H9 (cell line): ENCODE data around the gene XRCC2. TPM values are rescaled to one million over a fixed set of nuclear protein-coding genes. Genes with fewer than 3 reads are reported as not detected.
"Not testable (repeated sequence)": the region's sequence is repeated elsewhere in the genome, so short reads cannot be mapped to it uniquely, and the experiment has no call there.

ENCODE experiments used
- DNase-seq: peaks from one replicate; pipeline ENCODE4 v3.0.0-alpha.2; 2017
- H2AFZ ChIP-seq: one replicate; pipeline ENCODE4 v1.6.1; 2013; ENCODE audit warnings: mild to moderate bottlenecking, low read length, control low read depth, moderate library complexity
- H2AK5ac ChIP-seq: 2 replicates; pipeline ENCODE4 v1.6.1; 2013; ENCODE audit warnings: low read length, control low read depth, mixed read lengths; ENCODE audit not compliant: insufficient read length
- H2BK120ac ChIP-seq: one replicate; pipeline ENCODE4 v1.6.1; 2013; ENCODE audit warnings: low read depth, mild to moderate bottlenecking, low read length, control low read depth, inconsistent platforms; ENCODE audit not compliant: poor library complexity, severe bottlenecking
- H2BK12ac ChIP-seq: 2 replicates; pipeline ENCODE4 v1.6.1; 2013; ENCODE audit warnings: low read length, control low read depth, mixed read lengths, low read depth; ENCODE audit not compliant: insufficient read length
- H2BK15ac ChIP-seq: 2 replicates; pipeline ENCODE4 v1.6.1; 2013; ENCODE audit warnings: low read depth, low read length, control low read depth
- H2BK20ac ChIP-seq: one replicate; pipeline ENCODE4 v1.6.1; 2013; ENCODE audit warnings: low read depth, mild to moderate bottlenecking, low read length, control low read depth, inconsistent platforms; ENCODE audit not compliant: poor library complexity, severe bottlenecking
- H2BK5ac ChIP-seq: 2 replicates; pipeline ENCODE4 v1.6.1; 2013; ENCODE audit warnings: low read length, control low read depth, mixed read lengths; ENCODE audit not compliant: insufficient read length
- H3K14ac ChIP-seq: 2 replicates; pipeline ENCODE4 v1.6.1; 2013; ENCODE audit warnings: low read length, control low read depth; ENCODE audit not compliant: insufficient read depth
- H3K18ac ChIP-seq: 2 replicates; pipeline ENCODE4 v1.6.1; 2013; ENCODE audit warnings: low read depth, mild to moderate bottlenecking, mixed read lengths, low read length, control low read depth; ENCODE audit not compliant: insufficient read length
- H3K23ac ChIP-seq: 2 replicates; pipeline ENCODE4 v1.6.1; 2013; ENCODE audit warnings: low read length, control low read depth, mixed read lengths, low read depth; ENCODE audit not compliant: insufficient read length
- H3K23me2 ChIP-seq: 2 replicates; pipeline ENCODE4 v1.6.1; 2013; ENCODE audit warnings: low read depth, mild to moderate bottlenecking, mixed read lengths, low read length, control low read depth; ENCODE audit not compliant: insufficient read length, poor library complexity, severe bottlenecking
- H3K27ac ChIP-seq: 2 replicates; pipeline ENCODE4 v1.5.1; 2013; ENCODE audit warnings: low read length, control low read depth, mixed read lengths, low read depth; ENCODE audit not compliant: insufficient read length
- H3K27me3 ChIP-seq: 2 replicates; pipeline ENCODE4 v1.6.1; 2013; ENCODE audit warnings: low read length, control low read depth, inconsistent platforms; ENCODE audit not compliant: insufficient read depth
- H3K4ac ChIP-seq: 2 replicates; pipeline ENCODE4 v1.6.1; 2013; ENCODE audit warnings: low read depth, mild to moderate bottlenecking, control low read depth, inconsistent platforms, low read length, moderate library complexity
- H3K4me1 ChIP-seq: 2 replicates; pipeline ENCODE4 v1.6.1; 2013; ENCODE audit warnings: low read length, control low read depth, inconsistent platforms; ENCODE audit not compliant: insufficient read depth
- H3K4me2 ChIP-seq: 2 replicates; pipeline ENCODE4 v1.6.1; 2013; ENCODE audit warnings: low read length, control low read depth, mixed read lengths; ENCODE audit not compliant: insufficient read length, insufficient read depth
- H3K56ac ChIP-seq: 2 replicates; pipeline ENCODE4 v1.6.1; 2013; ENCODE audit warnings: low read depth, mild to moderate bottlenecking, mixed read lengths, low read length, control low read depth; ENCODE audit not compliant: insufficient read length
- H3K79me1 ChIP-seq: 2 replicates; pipeline ENCODE4 v1.6.1; 2013; ENCODE audit warnings: low read depth, mild to moderate bottlenecking, moderate library complexity, low read length, control low read depth, inconsistent platforms; ENCODE audit not compliant: insufficient read depth, poor library complexity, severe bottlenecking
- H3K79me2 ChIP-seq: 2 replicates; pipeline ENCODE4 v1.6.1; 2013; ENCODE audit warnings: low read length, control low read depth, inconsistent platforms; ENCODE audit not compliant: insufficient read depth
- H3K9ac ChIP-seq: 2 replicates; pipeline ENCODE4 v1.6.1; 2013; ENCODE audit warnings: low read length, control low read depth, mixed read lengths; ENCODE audit not compliant: insufficient read length; ENCODE audit errors: extremely low read depth
- H3K9me3 ChIP-seq: one replicate; pipeline ENCODE4 v1.6.1; 2013; ENCODE audit warnings: low read depth, low read length, inconsistent platforms; ENCODE audit not compliant: control insufficient read depth
- H3T11ph ChIP-seq: one replicate; pipeline ENCODE4 v1.6.1; 2013; ENCODE audit warnings: mild to moderate bottlenecking, low read length, control low read depth, inconsistent platforms
- H4K20me1 ChIP-seq: one replicate; pipeline ENCODE4 v1.6.1; 2013; ENCODE audit not compliant: control insufficient read depth, insufficient read length, insufficient read depth
- H4K5ac ChIP-seq: 2 replicates; pipeline ENCODE4 v1.6.1; 2013; ENCODE audit warnings: low read depth, mild to moderate bottlenecking, mixed read lengths, low read length, control low read depth; ENCODE audit not compliant: insufficient read length
- H4K8ac ChIP-seq: replicated peaks from 2 replicates; pipeline ENCODE4 v1.6.1; 2013; ENCODE audit warnings: low read length, control low read depth, mixed read lengths, low read depth; ENCODE audit not compliant: insufficient read length
- H4K91ac ChIP-seq: 2 replicates; pipeline ENCODE4 v1.6.1; 2013; ENCODE audit warnings: low read depth, mild to moderate bottlenecking, moderate library complexity, mixed read lengths, low read length, control low read depth; ENCODE audit not compliant: insufficient read length
- H3K27ac Mint-ChIP-seq, 3 experiments: 2 replicates in 2 of 3; 3 replicates in 1 of 3; pipeline ENCODE4 v1.8.0; 2020 to 2021; ENCODE audit warnings: mixed read lengths in 3 of 3, mild to moderate bottlenecking in 1 of 3, moderate library complexity in 1 of 3
- H3K27me3 Mint-ChIP-seq: 2 replicates; pipeline ENCODE4 v1.8.0; 2021; ENCODE audit warnings: low read depth, mild to moderate bottlenecking, moderate library complexity, mixed read lengths
- H3K36me3 Mint-ChIP-seq, 3 experiments: 2 replicates in 2 of 3; 3 replicates in 1 of 3; pipeline ENCODE4 v1.8.0; 2020 to 2021; ENCODE audit warnings: low read depth in 3 of 3, mixed read lengths in 3 of 3; ENCODE audit not compliant: insufficient read depth in 1 of 3
- H3K4me1 Mint-ChIP-seq, 2 experiments: 2 replicates each; pipeline ENCODE4 v1.8.0; 2020; ENCODE audit warnings: mixed read lengths in 2 of 2
- H3K4me3 Mint-ChIP-seq, 2 experiments: 2 replicates in 1 of 2; 3 replicates in 1 of 2; pipeline ENCODE4 v1.8.0; 2020 to 2021; ENCODE audit warnings: mild to moderate bottlenecking in 2 of 2, mixed read lengths in 2 of 2, moderate library complexity in 1 of 2
- H3K9me3 Mint-ChIP-seq, 2 experiments: 2 replicates in 1 of 2; 3 replicates in 1 of 2; pipeline ENCODE4 v1.8.0; 2020; ENCODE audit warnings: mild to moderate bottlenecking in 2 of 2, mixed read lengths in 2 of 2, moderate library complexity in 1 of 2
- WGBS: extraction: QIAGEN DNeasy Blood & Tissue Kit; methylation state at CpG from one replicate; pipeline ENCODE4 v1.1.7; 2013; ENCODE audit warnings: missing lambda C conversion rate, low lambda C conversion rate, mixed read lengths; ENCODE audit not compliant: insufficient read length; ENCODE audit errors: extremely low coverage; 5-methylcytosine and 5-hydroxymethylcytosine counted together
- total RNA-seq: library from RNA; stranded (reverse); gene quantifications from 2 replicates; pipeline ENCODE4 v1.2.1, GENCODE V29; 2021
- TF ChIP-seq, protein P1 (sequence below): fragments of 200-600 bp; sonication (generic); conservative IDR thresholded peaks from 3 replicates; pipeline ENCODE4 v1.8.0; 2021; ENCODE audit warnings: antibody characterized with exemption, mild to moderate bottlenecking

XRCC2 gene
- total RNA-seq, 1 experiment from 2014 or later = 22.8 TPM

DNA sequence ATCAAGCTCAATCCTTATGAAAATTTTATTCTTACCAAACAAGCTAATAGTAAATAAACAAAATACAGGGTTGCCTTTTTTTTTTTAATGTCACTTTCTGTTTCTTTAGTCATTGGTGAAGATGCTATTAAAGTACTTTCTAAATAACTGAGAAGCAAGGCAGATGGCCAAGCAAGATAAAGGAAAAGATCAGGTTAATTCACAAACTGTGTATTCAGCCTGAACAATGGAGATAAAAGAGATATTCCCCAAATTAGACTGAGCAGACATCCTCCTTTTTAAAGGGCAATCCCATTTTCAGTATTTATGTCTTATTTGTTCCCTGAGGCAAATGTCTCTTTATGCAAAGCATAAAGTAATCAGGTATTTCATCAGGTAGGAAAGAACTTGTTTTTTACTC, 23.1 kb upstream of the XRCC2 start:
- H3K27ac Mint-ChIP-seq = no peak overlapping the region; a peak in 1 of 7 replicates
- H3K27me3 ChIP-seq = no peaks in the 10 kb centered on the region

DNA sequence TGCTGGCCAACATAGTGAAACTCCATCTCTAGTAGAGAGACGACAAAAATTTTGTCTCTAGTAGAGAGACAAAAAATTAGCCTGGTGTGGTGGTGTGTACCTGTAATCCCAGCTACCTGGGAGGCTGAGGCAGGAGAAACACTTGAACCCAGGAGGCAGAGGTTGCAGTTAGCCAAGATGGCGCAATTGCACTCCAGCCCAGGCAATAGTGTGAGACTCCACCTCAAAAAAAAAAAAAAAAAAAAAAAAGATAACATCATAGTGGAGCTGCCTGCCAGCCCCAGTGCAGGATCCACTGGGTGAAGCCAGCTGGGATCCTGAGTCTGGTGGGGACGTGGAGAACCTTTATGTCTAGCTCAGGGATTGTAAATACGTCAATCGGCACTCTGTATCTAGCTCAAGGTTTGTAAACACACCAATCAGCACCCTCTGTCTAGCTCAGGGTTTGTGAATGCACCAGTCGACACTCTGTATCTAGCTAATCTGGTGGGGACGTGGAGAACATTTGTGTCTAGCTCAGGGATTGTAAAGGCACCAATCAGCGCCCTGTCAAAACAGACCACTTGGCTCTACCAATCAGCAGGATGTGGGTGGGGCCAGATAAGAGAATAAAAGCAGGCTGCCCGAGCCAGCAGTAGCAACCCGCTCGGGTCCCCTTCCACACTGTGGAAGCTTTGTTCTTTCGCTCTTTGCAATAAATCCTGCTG, 21.5 kb upstream of the XRCC2 start:
- not testable (repeated sequence) for H3K9me3 Mint-ChIP-seq, H3K4me2 ChIP-seq, H3K9ac ChIP-seq, H3T11ph ChIP-seq, H3K4ac ChIP-seq, H3K4me1 ChIP-seq, H3K36me3 Mint-ChIP-seq, H4K91ac ChIP-seq, H3K27ac ChIP-seq, H2BK120ac ChIP-seq, H4K8ac ChIP-seq, H3K9me3 ChIP-seq, H2AK5ac ChIP-seq, H3K27me3 Mint-ChIP-seq, H2BK15ac ChIP-seq, H3K18ac ChIP-seq, H2AFZ ChIP-seq, H4K5ac ChIP-seq, H3K56ac ChIP-seq, H3K4me1 Mint-ChIP-seq, H2BK5ac ChIP-seq, H3K79me1 ChIP-seq, H4K20me1 ChIP-seq, H2BK12ac ChIP-seq, H3K79me2 ChIP-seq, H2BK20ac ChIP-seq, H3K23ac ChIP-seq, H3K14ac ChIP-seq, H3K23me2 ChIP-seq, H3K4me3 Mint-ChIP-seq, DNase-seq, H3K27me3 ChIP-seq
- no CpG with 5 or more reads among the region's 12 CpGs for WGBS
- H3K27ac Mint-ChIP-seq = peak overlapping the region in 1 of 3 experiments; percentile 61; a peak in 2 of 7 replicates

More for the DNA sequence above, 23.1 kb upstream of the XRCC2 start:
- H3K27me3 Mint-ChIP-seq = no peaks in the 10 kb centered on the region
- DNase-seq = no peak
- peaks cover 19 to 23% of the 10 kb centered on the region in 2 experiments for H3K9me3 Mint-ChIP-seq
- Histone ChIP-seq H3K18ac (no peak overlapping the region), H3K9ac (no peak overlapping the region), H3K79me2 (no peaks in the 10 kb centered on the region), H3K4me1 (no peaks in the 10 kb centered on the region), H2AFZ (no peak overlapping the region), H2AK5ac (no peak overlapping the region), H3K27ac (no peak overlapping the region), H3K14ac (no peak overlapping the region), H3K9me3 (no peaks in the 10 kb centered on the region), H3K4ac (no peak overlapping the region), H4K8ac (no peak overlapping the region), H2BK20ac (no peak overlapping the region), H4K91ac (no peak overlapping the region), H3K23ac (no peak overlapping the region), H4K5ac (no peak overlapping the region), H3K79me1 (no peaks in the 10 kb centered on the region), H4K20me1 (no peaks in the 10 kb centered on the region), H3K56ac (no peak overlapping the region), H3K4me2 (no peak overlapping the region), H3T11ph (no peak overlapping the region), H3K23me2 (no peaks in the 10 kb centered on the region), H2BK5ac (no peak overlapping the region), H2BK15ac (no peak overlapping the region), H2BK12ac (no peak overlapping the region), H2BK120ac (no peak overlapping the region)
- H3K4me1 Mint-ChIP-seq = 0 out of 4 replicates have a peak, but pooled peaks cover 0 to 2% of the 10 kb centered on the region in 2 experiments
- TF ChIP-seq, protein P1, sequence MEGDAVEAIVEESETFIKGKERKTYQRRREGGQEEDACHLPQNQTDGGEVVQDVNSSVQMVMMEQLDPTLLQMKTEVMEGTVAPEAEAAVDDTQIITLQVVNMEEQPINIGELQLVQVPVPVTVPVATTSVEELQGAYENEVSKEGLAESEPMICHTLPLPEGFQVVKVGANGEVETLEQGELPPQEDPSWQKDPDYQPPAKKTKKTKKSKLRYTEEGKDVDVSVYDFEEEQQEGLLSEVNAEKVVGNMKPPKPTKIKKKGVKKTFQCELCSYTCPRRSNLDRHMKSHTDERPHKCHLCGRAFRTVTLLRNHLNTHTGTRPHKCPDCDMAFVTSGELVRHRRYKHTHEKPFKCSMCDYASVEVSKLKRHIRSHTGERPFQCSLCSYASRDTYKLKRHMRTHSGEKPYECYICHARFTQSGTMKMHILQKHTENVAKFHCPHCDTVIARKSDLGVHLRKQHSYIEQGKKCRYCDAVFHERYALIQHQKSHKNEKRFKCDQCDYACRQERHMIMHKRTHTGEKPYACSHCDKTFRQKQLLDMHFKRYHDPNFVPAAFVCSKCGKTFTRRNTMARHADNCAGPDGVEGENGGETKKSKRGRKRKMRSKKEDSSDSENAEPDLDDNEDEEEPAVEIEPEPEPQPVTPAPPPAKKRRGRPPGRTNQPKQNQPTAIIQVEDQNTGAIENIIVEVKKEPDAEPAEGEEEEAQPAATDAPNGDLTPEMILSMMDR = no peak
- H3K36me3 Mint-ChIP-seq = peaks cover 2 to 9% (median 2%) of the 10 kb centered on the region in 3 experiments; a peak in 5 of 7 replicates
- H3K4me3 Mint-ChIP-seq = no peak overlapping the region
